NCI-H1417 treated with DMSO at 0.1 percent for 48 hours (cell line): ENCODE data around the gene CCSER1.

Experiments used
- DNase-seq: peaks from one replicate; lab custom pipeline; 2025; lab: John Stamatoyannopoulos, UW

The CCSER1 gene

GRCh38 chr4:90128961-90129495 lies 1.8 kb downstream of the CCSER1 start:
- DNase-seq: no peak

GRCh38 chr4:90130076-90130475 lies 2.9 kb downstream of the CCSER1 start:
- no peak for DNase-seq

- DNase-seq: no peak
Measured at GRCh38 chr4:90137555-90137954, 10.4 kb downstream of the CCSER1 start.

- DNase-seq: no peak
Measured at GRCh38 chr4:90142081-90142480, 14.9 kb downstream of the CCSER1 start.

GRCh38 chr4:90145319-90145718 lies 18.1 kb downstream of the CCSER1 start:
- DNase-seq: no peak

- no peak for DNase-seq
Measured at GRCh38 chr4:90146306-90146705, 19.1 kb downstream of the CCSER1 start.

GRCh38 chr4:90148574-90149148 lies 21.5 kb downstream of the CCSER1 start:
- DNase-seq: no peak

- no peak for DNase-seq
Measured at GRCh38 chr4:90152024-90152423, 24.8 kb downstream of the CCSER1 start.

- DNase-seq: no peak
Measured at GRCh38 chr4:90159193-90159592, 32.0 kb downstream of the CCSER1 start.

- no peak for DNase-seq
Measured at GRCh38 chr4:90160044-90160443, 32.9 kb downstream of the CCSER1 start.

- DNase-seq: no peak
Measured at GRCh38 chr4:90162566-90162965, 35.4 kb downstream of the CCSER1 start.

GRCh38 chr4:90163872-90164271 lies 36.7 kb downstream of the CCSER1 start:
- no peak for DNase-seq

GRCh38 chr4:90165883-90166282 lies 38.7 kb downstream of the CCSER1 start:
- DNase-seq: no peak

GRCh38 chr4:90171491-90171890 lies 44.3 kb downstream of the CCSER1 start:
- no peak for DNase-seq

- no peak for DNase-seq
Measured at GRCh38 chr4:90174621-90175023, 47.4 kb downstream of the CCSER1 start.

- DNase-seq: no peak
Measured at GRCh38 chr4:90181644-90182043, 54.5 kb downstream of the CCSER1 start.

- DNase-seq: no peak
Measured at GRCh38 chr4:90183254-90183653, 56.1 kb downstream of the CCSER1 start.

- no peak for DNase-seq
Measured at GRCh38 chr4:90184560-90184959, 57.4 kb downstream of the CCSER1 start.

- DNase-seq: no peak
Measured at GRCh38 chr4:90185416-90185815, 58.2 kb downstream of the CCSER1 start.

GRCh38 chr4:90186229-90186628 lies 59.0 kb downstream of the CCSER1 start:
- no peak for DNase-seq

- peak; percentile 81 for DNase-seq
Measured at GRCh38 chr4:90187148-90187884, 60.1 kb downstream of the CCSER1 start.

- DNase-seq: no peak
Measured at GRCh38 chr4:90189178-90189577, 62.0 kb downstream of the CCSER1 start.

- DNase-seq: no peak
Measured at GRCh38 chr4:90189946-90190345, 62.8 kb downstream of the CCSER1 start.

GRCh38 chr4:90190525-90190924 lies 63.3 kb downstream of the CCSER1 start:
- DNase-seq: no peak
